HPDE6-E6E7 (cell line): ENCODE data around the gene ROS1.
"Not testable (repeated sequence)": the region's sequence is repeated elsewhere in the genome, so short reads cannot be mapped to it uniquely, and the experiment has no call there.

Experiments
- DNase-seq: peaks from one replicate; pipeline ENCODE4 v3.0.0; 2011; ENCODE audit warnings: missing footprints; ENCODE audit errors: extremely low spot score

Gene ROS1

GRCh38 chr6:117267054-117267347 lies 158.7 kb downstream of the ROS1 start:
- no peak for DNase-seq

- no peak for DNase-seq
Measured at GRCh38 chr6:117266257-117267053, 159.3 kb downstream of the ROS1 start.

- no peak for DNase-seq
Measured at GRCh38 chr6:117265410-117266256, 160.1 kb downstream of the ROS1 start, which contains the start of gene VGLL2. Gene VGLL2, plus strand, starts transcription at chr6:117265558. Its CDS starts 206 bp downstream, at chr6:117265764.

GRCh38 chr6:117264692-117265409 lies 160.9 kb downstream of the ROS1 start:
- DNase-seq = no peak

GRCh38 chr6:117264369-117264691 lies 161.4 kb downstream of the ROS1 start:
- no peak for DNase-seq

GRCh38 chr6:117263353-117263927 lies 162.3 kb downstream of the ROS1 start:
- DNase-seq = no peak

GRCh38 chr6:117262799-117263198 lies 162.9 kb downstream of the ROS1 start:
- DNase-seq = no peak

GRCh38 chr6:117253785-117254184 lies 172.0 kb downstream of the ROS1 start:
- no peak for DNase-seq

- DNase-seq = not testable (repeated sequence)
Measured at GRCh38 chr6:117244979-117245378, 180.8 kb downstream of the ROS1 start.

GRCh38 chr6:117244571-117244970 lies 181.2 kb downstream of the ROS1 start:
- not testable (repeated sequence) for DNase-seq
